ENCODE measurements around the gene ITGAL. TPM values are rescaled to one million over a fixed set of nuclear protein-coding genes. Genes with fewer than 3 reads are reported as not detected.

ITGAL gene
- total and polyA plus RNA-seq, 2 donors (not counting 3 experiments of a cell fraction or from before 2014, with no cell fraction given), result not detected

GRCh38 chr16:30561089-30561816 lies 88.7 kb downstream of the ITGAL start:
- Histone ChIP-seq H2AFZ (ENCODE audit: low read depth, low read length) (peak overlapping the region; percentile 97), H3K36me3 (ENCODE audit: control insufficient read depth in 2 of 2, extremely low read depth in 1 of 2, insufficient read depth in 2 of 2, low read length in 2 of 2) (no peaks in the 10 kb centered on the region), H3K4me3 (replicated peaks in 1 of 3; ENCODE audit: insufficient read depth in 1 of 3, low read depth in 1 of 3, low read length in 3 of 3) (peak overlapping the region in 2 of 3 experiments; percentile 45 to 52), H3K4me1 (ENCODE audit: control insufficient read depth, extremely low read depth, insufficient read depth, low read length) (peaks cover 9% of the 10 kb centered on the region), H4K20me1 (replicated peaks; ENCODE audit: control insufficient read depth, extremely low read depth, insufficient read depth, low read length) (no peaks in the 10 kb centered on the region), H3K27me3 (ENCODE audit: control insufficient read depth in 2 of 2, insufficient read depth in 2 of 2, low read length in 2 of 2) (peaks cover 0 to 4% of the 10 kb centered on the region in 2 experiments), H3K79me2 (ENCODE audit: control insufficient read depth, insufficient read depth, low read length) (peaks cover 11% of the 10 kb centered on the region), H3K4me2 (ENCODE audit: insufficient read depth, low read length) (peak overlapping the region; percentile 56), H3K9me1 (replicated peaks; ENCODE audit: control insufficient read depth, extremely low read depth, insufficient read depth, low read length) (no peaks in the 10 kb centered on the region), H3K9me3 (replicated peaks; ENCODE audit: control insufficient read depth, insufficient read depth, low read length) (no peaks in the 10 kb centered on the region), H3K9ac (replicated peaks; ENCODE audit: extremely low read depth, insufficient read depth, low read length) (peak overlapping the region; percentile 51), H3K27ac (ENCODE audit: insufficient read depth, low read depth, low read length) (peak overlapping the region; percentile 2)
- CTCF ChIA-PET, result interaction anchor here (1.0 to 1.8 kb wide), 4 partner anchors 26 to 132 kb away, joined by 3 to 6 read pairs (median 4); partner anchors contain the start of genes DCTPP1 and ZNF747
- intact Hi-C loops (cut with micrococcal nuclease), result no loop called here
- FAIRE-seq (peak; percentile 63), DNase-seq (ENCODE audit: low read depth, low spot score) (peak; percentile 31)
- dilution Hi-C loops (cut with MboI; ENCODE audit: extremely low pct_ligation_motif_present, low sequenced_read_pairs), result no loop called here
- TF ChIP-seq FOS (IDR thresholded peaks at IDR 0.05; ENCODE audit: borderline replicate concordance, insufficient read depth, low read length) (no peak), MYC (IDR thresholded peaks at IDR 0.05; ENCODE audit: low read depth, low read length) (no peak), JUN (IDR thresholded peaks at IDR 0.05; ENCODE audit: borderline replicate concordance, insufficient read depth, insufficient read length, low read depth) (no peak), POLR2A (IDR thresholded peaks at IDR 0.05; ENCODE audit: low read depth, low read length) (peak; percentile 39), GATA2 (IDR thresholded peaks at IDR 0.05; ENCODE audit: insufficient read depth, insufficient read length, low read depth, low read length) (no peak), POLR2AphosphoS5 (IDR thresholded peaks at IDR 0.05; ENCODE audit: insufficient read depth, low read depth, low read length) (peak; percentile 13), EZH2 (IDR thresholded peaks at IDR 0.05; ENCODE audit: borderline replicate concordance, low read depth, low read length, severe bottlenecking) (no peak), CTCF (IDR thresholded peaks at IDR 0.05; ENCODE audit: extremely low read depth in 1 of 2, insufficient read depth in 1 of 2, low read depth in 1 of 2, low read length in 2 of 2) (no peak), MAX (IDR thresholded peaks at IDR 0.05; ENCODE audit: insufficient read depth, insufficient read length) (no peak)
- POLR2A ChIA-PET, result no interaction called here
- BruUV-seq (replicated peaks), result no TSS peak

Data from endothelial cell of umbilical vein (primary cell).